Retinal pigment epithelial cell (primary cell): ENCODE results near the gene RNASET2.

Experiments used
- DNase-seq: peaks from one replicate; pipeline ENCODE4 v3.0.0-alpha.2; 2010; ENCODE audit warnings: low read depth
- H3K4me3 ChIP-seq: 2 replicates; pipeline ENCODE4 v1.5.1; 2011; ENCODE audit warnings: mild to moderate bottlenecking, low read length, control low read depth, moderate library complexity
- CTCF ChIP-seq: conservative IDR thresholded peaks from 2 replicates; pipeline ENCODE4 v1.5.1; 2011; ENCODE audit warnings: low read depth, low read length, control low read depth, inconsistent platforms

RNASET2 gene

GRCh38 chr6:166997768-166998255 is 41.5 kb upstream of the RNASET2 start:
- peak overlapping the region; percentile 82 for H3K4me3 ChIP-seq
- peak; percentile 68 for TF ChIP-seq CTCF
- peak; percentile 40 for DNase-seq

GRCh38 chr6:166997348-166997747 is 41.0 kb upstream of the RNASET2 start:
- TF ChIP-seq CTCF, result no peak
- H3K4me3 ChIP-seq, result peak overlapping the region; percentile 82

GRCh38 chr6:166996406-166996805 is 40.1 kb upstream of the RNASET2 start:
- H3K4me3 ChIP-seq, result no peak overlapping the region
- no peak for TF ChIP-seq CTCF
- DNase-seq, result peak; percentile 34

More at GRCh38 chr6:166997348-166997747, 41.0 kb upstream of the RNASET2 start:
- DNase-seq, result no peak

- peak; percentile 62 for TF ChIP-seq CTCF
- no peak for DNase-seq
- H3K4me3 ChIP-seq, result no peak overlapping the region
Observed at GRCh38 chr6:166989427-166990032, 33.2 kb upstream of the RNASET2 start.

- no peak for TF ChIP-seq CTCF
- H3K4me3 ChIP-seq, result no peak overlapping the region
- no peak for DNase-seq
Observed at GRCh38 chr6:166988674-166989201, 32.4 kb upstream of the RNASET2 start.

- H3K4me3 ChIP-seq, result no peak overlapping the region
- DNase-seq, result no peak
- TF ChIP-seq CTCF, result no peak
Observed at GRCh38 chr6:166987930-166988329, 31.6 kb upstream of the RNASET2 start.

GRCh38 chr6:166987448-166987847 is 31.1 kb upstream of the RNASET2 start:
- DNase-seq, result no peak
- H3K4me3 ChIP-seq, result no peak overlapping the region
- no peak for TF ChIP-seq CTCF
